Thyroid gland (tissue), 4 donors: ENCODE measurements around the gene CARMIL1.

ENCODE experiments used
- POLR2A ChIP-seq, 2 donors: fragments of 450-650 bp; IDR thresholded peaks; one replicate each; pipeline ENCODE4 v1.6.1; 2017; ENCODE audit warnings: antibody characterized with exemption in 2 of 2, mild to moderate bottlenecking in 2 of 2, moderate library complexity in 1 of 2
- TF ChIP-seq, protein P1 (sequence below), 6 experiments: fragments of 200-600 bp in 3 of 6; fragments of 450-650 bp in 3 of 6; sonication (generic) in 3 of 6; IDR thresholded peaks; one replicate each; pipeline ENCODE4 v1.5.1; 2016 to 2019; ENCODE audit warnings: antibody characterized with exemption in 6 of 6, mild to moderate bottlenecking in 2 of 6, inconsistent platforms in 1 of 6, moderate library complexity in 1 of 6

DNA sequence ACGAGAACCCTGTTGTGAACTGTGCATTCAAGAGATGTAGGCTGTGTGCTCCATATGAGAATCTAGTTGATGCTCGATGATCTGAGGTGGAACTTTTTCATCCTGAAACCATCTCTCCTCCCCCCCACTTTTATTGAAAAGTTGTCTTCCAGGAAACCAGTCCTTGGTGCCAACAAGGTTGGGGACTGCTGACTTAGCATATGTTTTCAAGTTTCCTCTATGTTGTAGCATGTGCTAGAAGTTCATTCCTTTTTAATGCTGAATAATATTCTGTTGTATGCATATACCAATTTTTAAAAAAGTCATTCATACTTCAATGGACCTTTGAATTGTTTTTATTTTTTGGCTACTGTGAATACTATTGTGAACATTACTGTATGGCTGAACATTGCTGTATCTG, 27.2 kb downstream of the CARMIL1 start:
- TF ChIP-seq, protein P1, sequence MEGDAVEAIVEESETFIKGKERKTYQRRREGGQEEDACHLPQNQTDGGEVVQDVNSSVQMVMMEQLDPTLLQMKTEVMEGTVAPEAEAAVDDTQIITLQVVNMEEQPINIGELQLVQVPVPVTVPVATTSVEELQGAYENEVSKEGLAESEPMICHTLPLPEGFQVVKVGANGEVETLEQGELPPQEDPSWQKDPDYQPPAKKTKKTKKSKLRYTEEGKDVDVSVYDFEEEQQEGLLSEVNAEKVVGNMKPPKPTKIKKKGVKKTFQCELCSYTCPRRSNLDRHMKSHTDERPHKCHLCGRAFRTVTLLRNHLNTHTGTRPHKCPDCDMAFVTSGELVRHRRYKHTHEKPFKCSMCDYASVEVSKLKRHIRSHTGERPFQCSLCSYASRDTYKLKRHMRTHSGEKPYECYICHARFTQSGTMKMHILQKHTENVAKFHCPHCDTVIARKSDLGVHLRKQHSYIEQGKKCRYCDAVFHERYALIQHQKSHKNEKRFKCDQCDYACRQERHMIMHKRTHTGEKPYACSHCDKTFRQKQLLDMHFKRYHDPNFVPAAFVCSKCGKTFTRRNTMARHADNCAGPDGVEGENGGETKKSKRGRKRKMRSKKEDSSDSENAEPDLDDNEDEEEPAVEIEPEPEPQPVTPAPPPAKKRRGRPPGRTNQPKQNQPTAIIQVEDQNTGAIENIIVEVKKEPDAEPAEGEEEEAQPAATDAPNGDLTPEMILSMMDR (IDR thresholded peaks at IDR 0.05): no peak
- TF ChIP-seq POLR2A (IDR thresholded peaks at IDR 0.05): no peak
